ENCODE measurements around the gene RNF157.

The RNF157 gene

GRCh38 chr17:76138234-76138895, 101.9 kb downstream of the RNF157 start:
- Histone ChIP-seq H3K27me3 (ENCODE audit: insufficient read depth, poor library complexity, severe bottlenecking) (peaks cover 26% of the 10 kb centered on the region), H3K27ac (replicated peaks) (no peak overlapping the region), H3K4me3 (replicated peaks; ENCODE audit: insufficient read depth, low read length) (no peak overlapping the region)
- no peak for TF ChIP-seq CTCF (IDR thresholded peaks at IDR 0.05; ENCODE audit: insufficient read depth, low read length)
- TF ChIP-seq GABPA (IDR thresholded peaks at IDR 0.05; ENCODE audit: low read depth) = no peak
- no peak for TF ChIP-seq REST (IDR thresholded peaks at IDR 0.05; ENCODE audit: insufficient replicate concordance, low read depth)
- TF ChIP-seq SPI1 (IDR thresholded peaks at IDR 0.05; ENCODE audit: borderline replicate concordance, low read depth) = no peak
- TF ChIP-seq POLR2AphosphoS5 (IDR thresholded peaks at IDR 0.05; ENCODE audit: low read depth) = no peak
- no peak for DNase-seq (ENCODE audit: low read depth in 1 of 2, low spot score in 1 of 2)

GRCh38 chr17:76137351-76138233, 102.7 kb downstream of the RNF157 start:
- no peak for DNase-seq (ENCODE audit: low read depth in 1 of 2, low spot score in 1 of 2)
- Histone ChIP-seq H3K27me3 (ENCODE audit: insufficient read depth, poor library complexity, severe bottlenecking) (peaks cover 26% of the 10 kb centered on the region), H3K27ac (replicated peaks) (no peak overlapping the region), H3K4me3 (replicated peaks; ENCODE audit: insufficient read depth, low read length) (no peak overlapping the region)
- no peak for TF ChIP-seq POLR2AphosphoS5 (IDR thresholded peaks at IDR 0.05; ENCODE audit: low read depth)
- no peak for TF ChIP-seq REST (IDR thresholded peaks at IDR 0.05; ENCODE audit: insufficient replicate concordance, low read depth)
- no peak for TF ChIP-seq GABPA (IDR thresholded peaks at IDR 0.05; ENCODE audit: low read depth)
- no peak for TF ChIP-seq CTCF (IDR thresholded peaks at IDR 0.05; ENCODE audit: insufficient read depth, low read length)
- TF ChIP-seq SPI1 (IDR thresholded peaks at IDR 0.05; ENCODE audit: borderline replicate concordance, low read depth) = no peak

- Histone ChIP-seq H3K4me3 (replicated peaks; ENCODE audit: insufficient read depth, low read length) (no peak overlapping the region), H3K27ac (replicated peaks) (no peak overlapping the region), H3K27me3 (ENCODE audit: insufficient read depth, poor library complexity, severe bottlenecking) (peaks cover 26% of the 10 kb centered on the region)
- TF ChIP-seq GABPA (IDR thresholded peaks at IDR 0.05; ENCODE audit: low read depth) (no peak), SPI1 (IDR thresholded peaks at IDR 0.05; ENCODE audit: borderline replicate concordance, low read depth) (no peak), POLR2AphosphoS5 (IDR thresholded peaks at IDR 0.05; ENCODE audit: low read depth) (no peak), REST (IDR thresholded peaks at IDR 0.05; ENCODE audit: insufficient replicate concordance, low read depth) (no peak), CTCF (IDR thresholded peaks at IDR 0.05; ENCODE audit: insufficient read depth, low read length) (no peak)
- DNase-seq (ENCODE audit: low read depth in 1 of 2, low spot score in 1 of 2) = no peak
These were observed 103.3 kb downstream of the RNF157 start for GRCh38 chr17:76137001-76137350.

Measured in HL-60 (cell line).